NK-92 treated with Interleukin-12 subunit alpha and Interleukin-12 subunit beta, amount 100 ng/mL, for 24 hours (cell line): ENCODE results near the gene KCNMA1.

ENCODE experiments used
- DNase-seq: peaks from one replicate; lab custom pipeline; 2025; lab: John Stamatoyannopoulos, UW

The KCNMA1 gene

GRCh38 chr10:77296534-77297392 lies 340.8 kb downstream of the KCNMA1 start:
- no peak for DNase-seq

DNA sequence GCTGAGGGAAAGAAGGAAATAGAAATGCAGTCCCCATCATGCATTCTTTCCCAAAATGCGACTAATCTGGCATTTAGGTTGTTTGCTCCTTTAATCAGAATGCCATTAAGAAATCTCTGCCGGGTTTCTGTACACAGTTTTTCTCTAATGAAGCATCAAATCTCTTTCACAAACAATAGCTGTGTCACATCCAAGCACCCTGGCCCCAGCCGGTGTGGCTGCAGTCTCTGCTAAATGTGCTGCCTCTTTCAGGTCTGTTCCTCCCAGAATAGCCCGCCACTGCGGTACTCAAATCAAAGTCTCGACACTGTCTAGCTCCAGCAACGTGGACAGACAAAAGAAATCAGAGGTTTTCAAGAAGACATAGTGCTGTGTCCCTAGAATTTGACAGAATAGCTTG lies 343.8 kb downstream of the KCNMA1 start:
- DNase-seq: no peak

DNA sequence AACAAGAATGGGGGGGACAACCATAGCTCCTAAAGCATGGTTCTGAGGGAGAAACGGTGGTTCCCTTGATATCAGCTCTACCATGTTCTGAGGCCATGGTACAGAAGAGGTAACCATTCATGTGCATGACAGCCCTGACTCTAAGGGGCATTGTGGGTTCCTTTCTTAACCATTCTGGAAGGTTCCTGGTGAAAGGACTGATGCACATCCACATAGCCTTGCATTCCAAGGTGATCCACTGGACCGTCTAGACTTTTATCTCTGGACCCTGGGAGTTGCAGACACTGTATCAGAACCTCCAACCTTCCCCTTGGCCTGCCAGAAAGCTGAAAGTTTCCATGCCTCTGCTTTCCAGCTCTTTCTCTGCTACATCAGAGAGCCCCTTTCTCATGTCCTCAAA lies 344.3 kb downstream of the KCNMA1 start:
- DNase-seq: no peak

DNA sequence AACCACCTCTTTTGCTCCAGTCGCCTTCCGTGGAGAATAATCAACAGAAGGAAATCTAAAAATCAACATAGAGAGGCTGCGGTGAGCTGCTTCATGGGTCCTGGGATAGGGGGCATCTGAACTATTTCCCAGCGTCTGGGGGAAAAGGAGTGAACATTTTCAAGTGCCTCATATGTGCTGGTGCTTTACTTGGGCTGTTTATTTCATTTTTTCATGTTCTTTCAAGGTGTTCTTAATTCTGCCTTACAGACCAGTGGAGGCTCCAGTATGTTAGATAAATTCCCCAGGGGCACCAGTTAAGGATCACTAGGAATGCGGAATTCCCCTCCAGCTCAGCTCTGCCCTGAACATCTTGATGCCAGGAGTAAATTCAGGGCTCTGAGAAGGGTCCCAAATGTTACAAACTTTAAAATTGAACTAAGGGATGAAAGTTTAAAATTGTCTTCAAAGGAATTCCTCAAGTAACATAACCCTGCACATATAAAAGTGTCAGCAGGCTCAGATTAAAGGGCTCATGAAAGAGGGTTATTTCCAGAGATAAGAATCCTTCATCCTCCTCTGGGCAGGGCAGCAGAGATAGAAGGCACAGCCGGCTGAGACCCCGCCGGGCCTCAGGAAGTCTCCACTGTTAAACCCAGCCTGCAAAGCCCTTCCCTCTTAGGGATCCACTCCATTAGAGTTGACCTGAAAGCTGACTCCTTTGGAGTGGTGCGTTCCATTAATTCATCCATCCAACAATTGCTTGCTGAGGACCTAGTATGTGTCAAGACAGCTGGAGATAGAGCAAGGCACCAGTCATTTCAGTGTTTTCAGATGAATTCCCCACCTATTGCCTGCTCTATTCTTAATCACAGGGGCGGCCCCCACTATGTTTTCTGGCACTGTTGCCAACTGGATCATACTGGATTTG lies 345.8 kb downstream of the KCNMA1 start:
- DNase-seq: no peak

- DNase-seq: no peak
Observed at GRCh38 chr10:77290528-77291155, 347.0 kb downstream of the KCNMA1 start.

DNA sequence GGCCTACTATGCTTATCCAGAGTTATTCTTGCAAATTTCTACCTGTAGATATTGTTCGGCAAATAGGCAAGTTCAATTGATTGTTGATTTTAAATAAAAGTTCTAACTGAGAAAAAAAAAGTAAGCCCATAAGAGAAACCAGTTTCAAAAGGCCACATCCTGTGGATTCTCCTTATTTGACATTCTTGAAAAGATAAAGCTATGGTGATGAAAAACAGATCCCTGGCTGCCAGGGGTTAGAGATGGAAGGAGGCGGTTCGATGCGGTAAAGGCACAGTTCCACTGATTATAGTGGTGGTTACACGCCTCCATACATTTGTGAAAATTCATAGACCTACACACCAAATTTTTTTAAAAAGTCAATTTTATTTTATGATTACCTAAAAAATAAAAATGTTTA lies 347.8 kb downstream of the KCNMA1 start:
- DNase-seq: no peak

DNA sequence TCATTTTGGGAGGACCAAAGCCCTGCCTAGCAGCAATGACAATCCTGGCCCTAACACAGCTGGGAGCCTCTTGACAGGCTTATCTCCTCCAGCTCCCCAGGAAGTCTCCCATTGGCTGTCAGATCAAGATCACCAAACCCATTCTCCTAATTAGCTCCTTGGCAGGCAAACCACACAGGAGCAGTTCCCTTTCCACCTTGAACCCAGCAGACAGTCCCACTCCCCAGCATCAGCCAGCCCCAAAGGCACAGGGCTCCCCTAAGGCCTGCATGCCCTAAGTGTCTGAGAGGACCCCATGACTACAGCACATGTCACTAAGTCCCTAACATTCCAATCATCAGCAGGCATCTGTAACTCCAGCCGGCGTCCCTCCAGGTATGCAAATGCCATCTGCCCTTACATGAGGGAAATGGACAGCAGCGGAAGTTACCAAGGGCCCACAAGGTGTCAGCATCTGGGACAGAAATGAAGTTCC lies 348.5 kb downstream of the KCNMA1 start:
- DNase-seq: no peak

- DNase-seq: no peak
Observed at GRCh38 chr10:77287647-77288120, 349.9 kb downstream of the KCNMA1 start.

GRCh38 chr10:77286531-77287508 lies 350.8 kb downstream of the KCNMA1 start:
- no peak for DNase-seq

DNA sequence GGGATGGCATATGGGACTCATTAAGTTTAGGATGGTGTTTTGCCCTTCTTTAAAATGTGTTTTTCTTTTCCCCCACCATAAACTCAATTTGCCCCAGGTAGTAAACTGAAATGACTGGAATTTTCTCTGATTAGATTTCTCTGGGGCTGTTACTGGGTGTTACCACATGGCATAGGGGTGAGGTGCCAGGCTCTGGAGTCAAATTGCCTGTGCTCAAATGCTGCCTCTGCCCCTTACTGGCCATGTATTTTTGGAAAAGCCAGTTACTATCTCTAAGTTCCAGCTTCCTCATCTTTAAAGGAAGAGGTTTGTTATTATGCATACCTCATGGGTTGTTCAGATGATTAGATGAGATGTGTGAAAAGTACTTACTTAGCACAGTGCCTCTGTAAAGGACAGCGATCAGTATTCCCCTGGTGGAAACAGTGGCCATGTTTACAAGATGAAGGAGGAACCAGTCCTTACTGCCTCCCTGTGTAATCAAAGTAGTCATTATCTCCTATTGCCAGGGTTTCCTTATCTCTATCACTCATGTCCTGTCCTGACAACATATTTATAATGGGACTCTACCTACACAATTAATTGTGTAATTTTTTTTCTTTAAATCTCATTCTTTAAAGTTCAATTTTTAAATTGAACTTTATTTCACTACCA lies 352.0 kb downstream of the KCNMA1 start:
- no peak for DNase-seq

GRCh38 chr10:77284797-77285196 lies 352.8 kb downstream of the KCNMA1 start:
- no peak for DNase-seq

- no peak for DNase-seq
Observed at GRCh38 chr10:77283326-77283725, 354.3 kb downstream of the KCNMA1 start.

DNA sequence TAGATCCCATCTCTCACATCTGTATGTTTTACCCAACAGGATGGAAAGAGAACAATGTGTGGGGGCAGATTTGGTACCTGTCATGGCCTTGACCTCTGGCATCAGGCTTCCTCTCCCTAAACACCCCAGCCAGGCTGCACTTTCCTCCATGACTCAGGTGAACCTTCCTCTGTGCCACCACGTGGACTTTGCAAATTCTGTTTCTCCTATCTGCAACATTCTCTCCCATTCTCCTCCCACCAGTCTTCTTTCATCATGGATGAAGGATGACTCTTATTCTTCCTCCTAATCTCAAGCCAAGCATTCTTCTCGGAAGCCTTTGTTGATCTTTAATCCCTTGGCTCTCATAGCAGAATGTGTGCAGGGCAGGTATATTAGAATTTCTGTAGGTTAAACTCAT lies 355.4 kb downstream of the KCNMA1 start:
- no peak for DNase-seq

- no peak for DNase-seq
Observed at GRCh38 chr10:77281719-77282118, 355.9 kb downstream of the KCNMA1 start.

DNA sequence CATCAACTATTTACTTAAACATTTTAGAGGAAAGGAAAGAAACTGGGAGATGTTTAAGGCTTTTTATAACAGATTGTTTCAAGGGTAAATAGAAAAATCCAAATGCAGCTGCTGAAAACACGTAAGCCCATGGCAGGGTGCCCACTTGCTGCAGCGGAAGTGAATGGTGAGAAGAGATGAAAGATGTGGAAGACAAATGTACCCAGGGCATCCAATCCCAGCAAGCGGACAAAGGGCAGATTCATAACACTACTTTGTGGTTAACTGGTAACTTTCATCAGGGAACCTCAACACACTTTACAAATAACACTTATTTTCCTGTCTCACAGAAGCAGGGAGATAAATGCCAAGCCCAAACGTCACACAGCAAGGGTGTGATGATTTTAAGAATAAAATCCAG lies 358.4 kb downstream of the KCNMA1 start:
- no peak for DNase-seq

- DNase-seq: no peak
Observed at GRCh38 chr10:77274046-77274795, 363.4 kb downstream of the KCNMA1 start.

DNA sequence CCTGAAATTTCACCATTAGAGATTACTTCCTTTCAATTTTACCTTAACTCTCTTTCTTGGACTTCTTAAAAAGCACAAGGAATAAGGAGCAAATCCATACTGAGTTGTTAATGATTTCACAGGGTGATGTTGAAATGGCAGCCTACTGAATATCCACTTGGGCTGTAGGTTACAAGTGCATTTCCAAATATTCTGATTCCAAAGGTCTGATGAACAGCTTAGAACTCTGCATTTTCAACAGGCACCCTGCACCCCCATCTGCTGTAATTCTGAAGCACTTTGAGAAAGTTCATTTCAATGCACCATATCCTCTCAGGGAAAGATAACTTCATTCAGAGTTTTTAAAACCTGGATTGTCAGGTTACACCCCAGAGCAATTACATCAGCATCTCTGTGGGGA lies 368.4 kb downstream of the KCNMA1 start:
- DNase-seq: no peak

- DNase-seq: no peak
Observed at GRCh38 chr10:77268721-77269120, 368.9 kb downstream of the KCNMA1 start.
